GM19099 (cell line): ENCODE data around the gene FUT4.

Experiments used
- POLR2A ChIP-seq: IDR thresholded peaks from 3 replicates; pipeline ENCODE4 v1.6.1; 2011; ENCODE audit warnings: low read depth; ENCODE audit not compliant: insufficient read length; ENCODE audit errors: extremely low read depth

The FUT4 gene, protein sequence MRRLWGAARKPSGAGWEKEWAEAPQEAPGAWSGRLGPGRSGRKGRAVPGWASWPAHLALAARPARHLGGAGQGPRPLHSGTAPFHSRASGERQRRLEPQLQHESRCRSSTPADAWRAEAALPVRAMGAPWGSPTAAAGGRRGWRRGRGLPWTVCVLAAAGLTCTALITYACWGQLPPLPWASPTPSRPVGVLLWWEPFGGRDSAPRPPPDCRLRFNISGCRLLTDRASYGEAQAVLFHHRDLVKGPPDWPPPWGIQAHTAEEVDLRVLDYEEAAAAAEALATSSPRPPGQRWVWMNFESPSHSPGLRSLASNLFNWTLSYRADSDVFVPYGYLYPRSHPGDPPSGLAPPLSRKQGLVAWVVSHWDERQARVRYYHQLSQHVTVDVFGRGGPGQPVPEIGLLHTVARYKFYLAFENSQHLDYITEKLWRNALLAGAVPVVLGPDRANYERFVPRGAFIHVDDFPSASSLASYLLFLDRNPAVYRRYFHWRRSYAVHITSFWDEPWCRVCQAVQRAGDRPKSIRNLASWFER

GRCh38 chr11:94543695-94544645 is at the start of gene FUT4:
FUT4 (plus strand) TSS chr11:94543921; CDS start chr11:94544134, 213 bp downstream.
- TF ChIP-seq POLR2A = peak; percentile 76

DNA sequence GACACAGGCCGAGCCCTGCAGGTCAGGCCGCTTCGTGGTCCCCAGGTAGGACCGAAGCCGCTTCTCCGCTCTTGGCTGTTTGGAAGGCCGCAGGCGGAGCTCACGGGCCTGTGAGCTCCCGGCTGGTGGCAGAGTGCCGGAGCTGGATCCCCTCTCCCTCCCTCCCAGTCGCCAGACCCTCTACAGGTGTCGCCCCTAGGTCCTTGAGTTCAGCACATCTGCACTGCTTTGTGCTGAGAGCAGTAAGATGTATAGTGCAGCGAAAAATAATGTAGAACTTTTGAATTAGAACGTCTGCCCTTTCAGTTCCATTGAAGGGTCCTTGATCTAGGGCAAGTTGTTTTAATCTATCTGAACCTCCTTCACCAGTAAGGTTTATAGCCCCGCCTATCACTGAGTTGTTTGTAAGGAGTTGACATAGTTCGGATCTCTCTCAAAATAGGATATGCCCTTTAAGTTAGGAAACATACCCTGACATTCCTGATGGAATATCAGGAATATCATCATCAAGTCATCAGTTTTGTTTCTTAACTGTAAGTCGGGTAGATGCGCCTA is 49.5 kb upstream of the FUT4 start:
- no peak for TF ChIP-seq POLR2A

DNA sequence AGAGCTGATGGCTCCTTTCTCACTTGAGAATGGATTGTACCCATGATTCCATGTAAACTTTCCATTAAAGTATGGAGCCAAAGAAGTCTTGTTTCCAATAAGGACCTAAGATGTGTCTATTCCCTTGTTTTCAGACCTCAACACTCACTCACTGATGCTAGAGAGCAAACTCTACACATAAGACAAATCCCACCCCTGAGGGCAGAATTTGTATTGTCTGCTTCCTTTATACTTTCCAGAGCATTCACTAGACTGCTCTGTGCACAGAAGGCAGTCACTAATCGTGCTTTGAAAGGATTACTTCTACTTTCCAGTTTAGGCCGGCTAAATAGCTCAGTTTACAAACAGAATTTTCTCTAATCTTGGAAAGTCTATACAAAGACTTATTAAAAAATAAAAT is 43.5 kb upstream of the FUT4 start:
- TF ChIP-seq POLR2A = no peak

- no peak for TF ChIP-seq POLR2A
Observed at GRCh38 chr11:94501522-94501921, 42.2 kb upstream of the FUT4 start.

- TF ChIP-seq POLR2A = no peak
Observed at GRCh38 chr11:94504689-94505293, 38.9 kb upstream of the FUT4 start.

GRCh38 chr11:94507485-94507884 is 36.2 kb upstream of the FUT4 start:
- TF ChIP-seq POLR2A = no peak

DNA sequence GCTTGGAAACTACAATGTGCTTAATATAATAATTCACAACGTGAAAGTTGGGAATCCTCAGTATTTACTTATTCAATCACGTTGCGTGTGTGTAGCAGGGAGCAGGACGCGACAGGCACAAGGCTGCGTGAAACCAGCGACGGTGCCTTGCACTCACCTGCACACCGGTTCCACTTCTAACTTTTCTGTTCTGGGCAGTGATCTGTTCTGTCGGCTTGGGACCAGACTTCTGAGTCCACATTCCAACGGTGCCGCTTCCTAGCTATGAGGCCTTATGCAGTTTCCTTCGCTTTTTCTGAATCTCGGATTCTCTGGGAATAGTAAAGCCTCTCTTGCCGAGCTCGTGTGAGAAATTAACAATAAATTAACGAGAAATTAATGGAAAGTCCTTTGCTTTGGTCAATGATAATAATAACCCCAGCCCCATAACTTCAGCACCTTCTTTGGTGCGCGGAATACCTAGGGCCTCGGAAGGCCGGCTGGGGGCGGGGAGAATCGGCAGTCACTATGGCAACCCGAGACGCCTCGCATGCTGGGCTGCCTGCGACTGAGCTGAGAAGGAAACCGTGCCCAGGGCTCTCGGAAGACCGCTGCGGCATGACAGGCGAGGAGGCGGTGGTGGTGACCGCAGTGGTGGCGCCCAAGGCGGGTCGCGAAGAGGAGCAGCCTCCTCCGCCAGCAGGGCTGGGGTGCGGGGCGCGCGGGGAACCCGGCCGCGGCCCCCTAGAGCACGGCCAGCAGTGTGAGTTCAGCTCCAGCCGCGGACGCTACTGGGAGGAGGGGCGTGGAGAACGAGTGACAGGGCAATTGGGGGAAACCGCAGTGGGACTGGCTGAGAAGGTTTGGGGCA is 31.6 kb upstream of the FUT4 start, which contains the start of gene C11orf97:
Gene C11orf97, plus strand, starts transcription at position 530 of the 850 bp plus-strand sequence. Its CDS starts 68 bp downstream, at position 598.
- no peak for TF ChIP-seq POLR2A

DNA sequence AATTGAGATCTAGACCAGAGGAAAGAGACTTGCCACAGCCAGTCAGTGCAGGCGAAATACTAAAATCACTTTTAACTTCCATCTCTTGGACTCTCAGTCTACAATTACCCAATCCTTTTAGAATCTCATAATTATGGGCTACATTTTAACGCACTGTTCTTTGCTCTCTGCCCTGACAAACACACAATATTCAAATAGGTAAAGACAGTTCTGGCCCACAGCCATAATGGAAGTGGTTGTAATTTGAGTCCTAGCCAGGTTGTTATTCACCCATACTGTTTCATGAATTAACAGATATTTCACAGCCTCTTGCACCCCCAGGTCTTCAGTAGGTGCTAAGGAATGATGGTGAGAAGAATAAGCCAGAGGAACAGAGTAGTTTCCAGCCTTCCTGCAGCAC is 30.6 kb upstream of the FUT4 start:
- no peak for TF ChIP-seq POLR2A

GRCh38 chr11:94515398-94515797 is 28.3 kb upstream of the FUT4 start:
- no peak for TF ChIP-seq POLR2A

DNA sequence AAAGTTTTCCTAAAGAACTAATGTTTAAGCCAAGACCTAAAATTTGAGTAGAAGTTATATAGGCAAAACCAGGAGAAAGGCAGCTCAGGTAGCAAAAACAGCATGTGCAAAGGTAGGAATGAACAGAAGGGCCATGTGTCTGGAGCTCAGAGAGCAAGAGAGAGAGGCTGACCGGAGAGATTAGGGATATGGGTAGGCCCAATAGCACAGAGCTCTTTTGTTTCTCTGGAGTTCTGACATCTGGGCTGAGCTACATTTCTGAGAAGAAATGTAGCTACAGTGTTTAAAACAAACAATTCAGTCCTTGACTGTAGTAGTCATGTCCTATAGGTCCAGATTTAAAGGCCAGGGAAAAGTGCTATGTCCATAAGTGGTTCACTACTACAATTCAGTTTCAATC is 27.0 kb upstream of the FUT4 start:
- no peak for TF ChIP-seq POLR2A

- TF ChIP-seq POLR2A = no peak
Observed at GRCh38 chr11:94518300-94518699, 25.4 kb upstream of the FUT4 start.

GRCh38 chr11:94519478-94520084 is 24.1 kb upstream of the FUT4 start:
- TF ChIP-seq POLR2A = no peak

GRCh38 chr11:94521684-94522083 is 22.0 kb upstream of the FUT4 start:
- TF ChIP-seq POLR2A = no peak
